Retinal pigment epithelial cell (primary cell): ENCODE results near the gene STK33.

ENCODE experiments used
- DNase-seq: peaks from one replicate; pipeline ENCODE4 v3.0.0-alpha.2; 2010; ENCODE audit warnings: low read depth
- H3K4me3 ChIP-seq: 2 replicates; pipeline ENCODE4 v1.5.1; 2011; ENCODE audit warnings: mild to moderate bottlenecking, low read length, control low read depth, moderate library complexity
- CTCF ChIP-seq: conservative IDR thresholded peaks from 2 replicates; pipeline ENCODE4 v1.5.1; 2011; ENCODE audit warnings: low read depth, low read length, control low read depth, inconsistent platforms

The STK33 gene

GRCh38 chr11:8440649-8441048 lies 153.4 kb downstream of the STK33 start:
- TF ChIP-seq CTCF, result no peak
- no peak for DNase-seq
- no peak overlapping the region for H3K4me3 ChIP-seq

- no peak for TF ChIP-seq CTCF
- H3K4me3 ChIP-seq, result no peak overlapping the region
- DNase-seq, result no peak
Observed at GRCh38 chr11:8429483-8429882, 164.5 kb downstream of the STK33 start.

GRCh38 chr11:8426076-8426475 lies 168.0 kb downstream of the STK33 start:
- no peak for DNase-seq
- H3K4me3 ChIP-seq, result no peak overlapping the region
- no peak for TF ChIP-seq CTCF

- no peak for DNase-seq
Observed at GRCh38 chr11:8415195-8415594, 178.8 kb downstream of the STK33 start.

GRCh38 chr11:8408151-8408941 lies 185.7 kb downstream of the STK33 start:
- TF ChIP-seq CTCF, result no peak
- no peak for DNase-seq
- no peak overlapping the region for H3K4me3 ChIP-seq

More at GRCh38 chr11:8415195-8415594, 178.8 kb downstream of the STK33 start:
- H3K4me3 ChIP-seq, result no peak overlapping the region
- TF ChIP-seq CTCF, result no peak

GRCh38 chr11:8403310-8403709 lies 190.7 kb downstream of the STK33 start:
- no peak overlapping the region for H3K4me3 ChIP-seq
- DNase-seq, result no peak
- TF ChIP-seq CTCF, result no peak

GRCh38 chr11:8392886-8393285 lies 201.1 kb downstream of the STK33 start:
- TF ChIP-seq CTCF, result no peak
- no peak overlapping the region for H3K4me3 ChIP-seq
- DNase-seq, result no peak
